MM.1S (cell line): ENCODE measurements around the gene SLC44A5.

ENCODE experiments used
- DNase-seq: peaks from one replicate; pipeline ENCODE4 v3.0.0-alpha.2; 2015
- H2AFZ ChIP-seq: fragments of 300-600 bp; sonication (generic); 2 replicates; pipeline ENCODE4 v1.6.0; 2016; ENCODE audit warnings: antibody characterized with exemption, low read length
- H3F3A ChIP-seq: fragments of 300-600 bp; sonication (generic); 2 replicates; pipeline ENCODE4 v1.6.1; 2016; ENCODE audit warnings: mild to moderate bottlenecking, antibody characterized with exemption, low read length, moderate library complexity, mixed read lengths; ENCODE audit not compliant: insufficient read depth
- H3K27ac ChIP-seq: fragments of 300-600 bp; sonication (generic); 2 replicates; pipeline ENCODE4 v1.5.1; 2016; ENCODE audit warnings: mild to moderate bottlenecking, low read length
- H3K27me3 ChIP-seq: fragments of 300-600 bp; sonication (generic); replicated peaks from 2 replicates; pipeline ENCODE4 v1.6.0; 2016; ENCODE audit warnings: low read length; ENCODE audit not compliant: insufficient read depth
- H3K36me3 ChIP-seq: fragments of 300-600 bp; sonication (generic); replicated peaks from 2 replicates; pipeline ENCODE4 v1.6.1; 2016; ENCODE audit warnings: mild to moderate bottlenecking, low read length, mixed read lengths; ENCODE audit not compliant: insufficient read depth
- H3K4me1 ChIP-seq: fragments of 300-600 bp; sonication (generic); 2 replicates; pipeline ENCODE4 v1.6.1; 2016; ENCODE audit warnings: low read length, mixed read lengths
- H3K4me2 ChIP-seq: fragments of 300-600 bp; sonication (generic); 2 replicates; pipeline ENCODE4 v1.6.0; 2016; ENCODE audit warnings: low read depth, low read length
- H3K4me3 ChIP-seq: fragments of 300-600 bp; sonication (generic); 2 replicates; pipeline ENCODE4 v1.5.1; 2016; ENCODE audit warnings: low read length, mixed read lengths
- H3K79me2 ChIP-seq: fragments of 300-600 bp; sonication (generic); 2 replicates; pipeline ENCODE4 v1.6.1; 2016; ENCODE audit warnings: mixed run types, low read length, mixed read lengths
- H3K9ac ChIP-seq: fragments of 300-600 bp; sonication (generic); 2 replicates; pipeline ENCODE4 v1.6.1; 2016; ENCODE audit warnings: low read length, mixed read lengths
- H3K9me2 ChIP-seq: fragments of 300-600 bp; sonication (generic); replicated peaks from 2 replicates; pipeline ENCODE4 v1.6.1; 2016; ENCODE audit warnings: mild to moderate bottlenecking, low read length, mixed read lengths; ENCODE audit not compliant: insufficient read depth
- H3K9me3 ChIP-seq: fragments of 300-600 bp; sonication (generic); replicated peaks from 2 replicates; pipeline ENCODE4 v1.6.1; 2016; ENCODE audit warnings: mild to moderate bottlenecking, low read length, mixed read lengths; ENCODE audit not compliant: insufficient read depth
- H4K20me1 ChIP-seq: fragments of 300-600 bp; sonication (generic); 2 replicates; pipeline ENCODE4 v1.6.1; 2016; ENCODE audit warnings: mild to moderate bottlenecking, low read length, moderate library complexity, mixed read lengths; ENCODE audit not compliant: insufficient read depth
- EZH2 ChIP-seq: fragments of 300-600 bp; sonication (generic); optimal IDR thresholded peaks from 2 replicates; pipeline ENCODE3; 2017; ENCODE audit warnings: low read depth, mild to moderate bottlenecking, antibody characterized with exemption, low read length, mixed read lengths
- EZH2phosphoT487 ChIP-seq: fragments of 300-600 bp; sonication (generic); IDR thresholded peaks from 2 replicates; pipeline ENCODE4 v1.6.1; 2018; ENCODE audit warnings: antibody characterized with exemption, low read length
- TF ChIP-seq, protein P1 (sequence below): fragments of 300-600 bp; sonication (generic); IDR thresholded peaks from 2 replicates; pipeline ENCODE4 v1.5.1; 2016; ENCODE audit warnings: antibody characterized with exemption, low read length, mixed read lengths

The SLC44A5 gene

GRCh38 chr1:75615613-75616435, 4.9 kb upstream of the SLC44A5 start:
- H3K79me2 ChIP-seq, result no peaks in the 10 kb centered on the region
- no peaks in the 10 kb centered on the region for H3K9me2 ChIP-seq
- peak overlapping the region; percentile 86 for H2AFZ ChIP-seq
- TF ChIP-seq, protein P1, sequence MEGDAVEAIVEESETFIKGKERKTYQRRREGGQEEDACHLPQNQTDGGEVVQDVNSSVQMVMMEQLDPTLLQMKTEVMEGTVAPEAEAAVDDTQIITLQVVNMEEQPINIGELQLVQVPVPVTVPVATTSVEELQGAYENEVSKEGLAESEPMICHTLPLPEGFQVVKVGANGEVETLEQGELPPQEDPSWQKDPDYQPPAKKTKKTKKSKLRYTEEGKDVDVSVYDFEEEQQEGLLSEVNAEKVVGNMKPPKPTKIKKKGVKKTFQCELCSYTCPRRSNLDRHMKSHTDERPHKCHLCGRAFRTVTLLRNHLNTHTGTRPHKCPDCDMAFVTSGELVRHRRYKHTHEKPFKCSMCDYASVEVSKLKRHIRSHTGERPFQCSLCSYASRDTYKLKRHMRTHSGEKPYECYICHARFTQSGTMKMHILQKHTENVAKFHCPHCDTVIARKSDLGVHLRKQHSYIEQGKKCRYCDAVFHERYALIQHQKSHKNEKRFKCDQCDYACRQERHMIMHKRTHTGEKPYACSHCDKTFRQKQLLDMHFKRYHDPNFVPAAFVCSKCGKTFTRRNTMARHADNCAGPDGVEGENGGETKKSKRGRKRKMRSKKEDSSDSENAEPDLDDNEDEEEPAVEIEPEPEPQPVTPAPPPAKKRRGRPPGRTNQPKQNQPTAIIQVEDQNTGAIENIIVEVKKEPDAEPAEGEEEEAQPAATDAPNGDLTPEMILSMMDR, result no peak
- TF ChIP-seq EZH2 (no peak), EZH2phosphoT487 (no peak)
- no peak overlapping the region; the same call in 1 of the 2 replicates for H3K9ac ChIP-seq
- H3K27ac ChIP-seq, result no peak overlapping the region
- no peaks in the 10 kb centered on the region for H3F3A ChIP-seq
- H3K4me3 ChIP-seq, result peak overlapping the region; percentile 68
- no peaks in the 10 kb centered on the region for H3K4me1 ChIP-seq
- H3K27me3 ChIP-seq, result peaks cover 7% of the 10 kb centered on the region
- peak overlapping the region; percentile 97 for H3K4me2 ChIP-seq
- DNase-seq, result peak; percentile 55
- H3K36me3 ChIP-seq, result no peaks in the 10 kb centered on the region
- no peaks in the 10 kb centered on the region for H3K9me3 ChIP-seq
- H4K20me1 ChIP-seq, result no peaks in the 10 kb centered on the region

DNA sequence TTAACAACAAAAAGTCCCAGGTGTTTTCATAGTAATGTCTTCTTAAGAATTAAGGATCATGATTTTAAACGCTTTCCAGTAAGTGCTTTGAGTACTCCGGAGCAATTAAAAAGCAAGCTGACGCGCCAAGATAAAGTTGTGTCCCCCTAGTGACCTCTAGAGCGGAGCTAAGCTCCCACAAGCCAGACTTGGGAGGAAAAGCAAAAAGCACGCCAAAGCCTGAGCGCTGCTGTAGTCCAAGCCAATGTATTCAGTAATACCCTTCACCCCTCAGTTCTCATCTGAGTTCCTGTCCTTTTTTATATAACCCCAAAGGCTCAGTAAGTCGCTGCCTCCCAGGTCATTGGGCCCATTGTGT, 3.5 kb upstream of the SLC44A5 start:
- TF ChIP-seq, protein P1, result no peak
- no peak for TF ChIP-seq EZH2phosphoT487
- TF ChIP-seq EZH2, result no peak
- no peaks in the 10 kb centered on the region for H3K9me2 ChIP-seq
- no peaks in the 10 kb centered on the region for H3K9me3 ChIP-seq
- no peaks in the 10 kb centered on the region for H3K79me2 ChIP-seq
- H3K36me3 ChIP-seq, result no peaks in the 10 kb centered on the region
- no peaks in the 10 kb centered on the region for H3F3A ChIP-seq
- H2AFZ ChIP-seq, result peak overlapping the region; percentile 86
- H3K4me2 ChIP-seq, result peak overlapping the region; percentile 97
- H3K27me3 ChIP-seq, result peaks cover 7% of the 10 kb centered on the region
- no peak for DNase-seq
- H3K4me1 ChIP-seq, result no peaks in the 10 kb centered on the region
- peak overlapping the region; percentile 68 for H3K4me3 ChIP-seq
- no peak overlapping the region for H3K27ac ChIP-seq
- no peak overlapping the region for H3K9ac ChIP-seq
- no peaks in the 10 kb centered on the region for H4K20me1 ChIP-seq

DNA sequence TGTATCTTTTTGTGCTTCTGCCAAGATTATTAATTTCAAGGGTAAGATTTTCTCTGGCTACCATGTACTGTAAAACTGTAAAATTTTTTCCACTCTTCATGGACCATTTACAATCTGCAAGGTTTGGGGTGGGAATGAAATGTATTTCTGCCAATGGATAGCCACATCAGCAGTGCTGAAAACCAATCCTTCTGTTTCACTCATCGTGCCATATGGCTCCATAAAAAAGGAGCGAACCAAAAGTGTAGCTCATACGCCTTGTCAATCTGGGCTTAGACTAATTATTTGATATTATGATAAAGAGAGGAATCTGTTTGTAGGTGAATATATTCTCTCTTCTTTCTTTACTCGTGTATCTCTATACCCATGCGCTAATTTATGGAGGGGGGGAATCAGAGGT, 3.0 kb upstream of the SLC44A5 start:
- no peak overlapping the region for H2AFZ ChIP-seq
- H3K4me1 ChIP-seq, result no peaks in the 10 kb centered on the region
- no peaks in the 10 kb centered on the region for H3K36me3 ChIP-seq
- TF ChIP-seq EZH2 (no peak), EZH2phosphoT487 (no peak)
- TF ChIP-seq, protein P1, result no peak
- H4K20me1 ChIP-seq, result no peaks in the 10 kb centered on the region
- H3K9ac ChIP-seq, result no peak overlapping the region
- DNase-seq, result no peak
- no peaks in the 10 kb centered on the region for H3K79me2 ChIP-seq
- no peaks in the 10 kb centered on the region for H3K9me3 ChIP-seq
- H3K4me2 ChIP-seq, result no peak overlapping the region
- H3F3A ChIP-seq, result no peaks in the 10 kb centered on the region
- no peaks in the 10 kb centered on the region for H3K9me2 ChIP-seq
- no peak overlapping the region for H3K4me3 ChIP-seq
- H3K27me3 ChIP-seq, result peaks cover 7% of the 10 kb centered on the region
- no peak overlapping the region for H3K27ac ChIP-seq
